ENCODE data around the gene TCP11L2.

- no peak for TF ChIP-seq CTCF (IDR thresholded peaks at IDR 0.05)
- TF ChIP-seq POLR2A (IDR thresholded peaks at IDR 0.05): no peak
Observed at GRCh38 chr12:106348411-106348810, 45.9 kb downstream of the TCP11L2 start.

Measured in ovary (tissue), 3 donors.